Aorta (tissue), 5 donors: ENCODE data around the gene IRF6. TPM values are rescaled to one million over a fixed set of nuclear protein-coding genes. Genes with fewer than 3 reads are reported as not detected.

Source experiments
- ATAC-seq: fragments of 200-7000 bp; cut with Tn5 transposase; one replicate; pipeline ENCODE4 v1.9.1; 2022; ENCODE audit warnings: moderate library complexity; ENCODE audit not compliant: low FRiP score
- DNase-seq, 2 donors: peaks; one replicate each; pipeline ENCODE4 v3.0.0-alpha.2; 2020
- H3K27ac ChIP-seq, 2 donors: one replicate each; pipeline ENCODE4 v1.5.1; 2013; ENCODE audit warnings: low read length in 2 of 2, mild to moderate bottlenecking in 2 of 2, moderate library complexity in 2 of 2, control low read depth in 1 of 2, inconsistent platforms in 1 of 2, low read depth in 1 of 2
- H3K27me3 ChIP-seq, 2 donors: one replicate each; pipeline ENCODE4 v1.6.1; 2013; ENCODE audit warnings: control low read depth in 1 of 2, low read length in 1 of 2, mild to moderate bottlenecking in 1 of 2, moderate library complexity in 1 of 2; ENCODE audit not compliant: insufficient read depth in 2 of 2, control insufficient read depth in 1 of 2
- H3K36me3 ChIP-seq, 2 donors: one replicate each; pipeline ENCODE4 v1.6.1; 2013; ENCODE audit warnings: control low read depth in 1 of 2, low read length in 1 of 2, mild to moderate bottlenecking in 1 of 2; ENCODE audit not compliant: insufficient read depth in 2 of 2, control insufficient read depth in 1 of 2
- H3K4me1 ChIP-seq, 2 donors: one replicate each; pipeline ENCODE4 v1.6.1; 2013; ENCODE audit warnings: low read length in 2 of 2, control low read depth in 1 of 2, mild to moderate bottlenecking in 1 of 2, moderate library complexity in 1 of 2; ENCODE audit not compliant: insufficient read depth in 2 of 2, control insufficient read depth in 1 of 2
- H3K4me3 ChIP-seq, 2 donors: one replicate each; pipeline ENCODE4 v1.5.1; 2013; ENCODE audit warnings: low read length in 2 of 2, control low read depth in 1 of 2, mild to moderate bottlenecking in 1 of 2
- H3K9me3 ChIP-seq: one replicate; pipeline ENCODE4 v1.6.1; 2013; ENCODE audit warnings: mild to moderate bottlenecking, low read length; ENCODE audit not compliant: control insufficient read depth
- WGBS, 2 donors: extraction: QIAGEN DNeasy Blood & Tissue Kit; methylation state at CpG; one replicate each; pipeline ENCODE4 v1.1.7; 2013; 5-methylcytosine and 5-hydroxymethylcytosine counted together
- intact Hi-C, 2 donors: fragments of 100-400 bp; cut with DNase I; formaldehyde crosslinking; loops; one replicate each; pipeline versions ENCODE4 v1.14.2 to v1.15.0; 2022
- polyA plus RNA-seq, 2 donors: library from polyadenylated mRNA; stranded (reverse); fragments of 200-250 nt; gene quantifications; one replicate each; pipeline ENCODE4 v1.2.3, GENCODE V29; 2013
- total RNA-seq, 2 donors: library from RNA; stranded (reverse); fragmentation: NEBNext Ultra II Directional; extraction: Animal tissue kit (Norgen Biotek cat#: 25700); gene quantifications; one replicate each; pipeline ENCODE4 v1.2.1, GENCODE V29; 2021
- donor health status: healthy with polysubstance abuse.
- donor health status: Bipolar disorder and iron deficiency.
- donor health status: DM: no; HTN: no; CAD: no.
- donor health status: DM: no; HTN: no; CAD: no.
- donor health status: DM: yes; HTN: yes; CAD: no.

The IRF6 gene
- total and polyA plus RNA-seq, 4 donors: 1.9 to 9.8 (median 3.2) TPM

GRCh38 chr1:209741889-209742288 lies 64.1 kb downstream of the IRF6 start:
- ATAC-seq (no peak), DNase-seq (no peak)
- no peaks in the 10 kb centered on the region for H3K27me3 ChIP-seq
- no peaks in the 10 kb centered on the region for H3K36me3 ChIP-seq
- H3K27ac ChIP-seq: no peak overlapping the region
- H3K4me1 ChIP-seq: no peaks in the 10 kb centered on the region
- intact Hi-C loops: no loop called here
- H3K9me3 ChIP-seq: no peaks in the 10 kb centered on the region
- 83 to 85% methylated on average over 2 of the region's 2 CpGs for WGBS, 2 donors
- H3K4me3 ChIP-seq: no peak overlapping the region

- Histone ChIP-seq H3K27me3 (no peaks in the 10 kb centered on the region), H3K4me1 (no peaks in the 10 kb centered on the region), H3K4me3 (no peak overlapping the region), H3K27ac (no peak overlapping the region), H3K36me3 (no peaks in the 10 kb centered on the region), H3K9me3 (no peaks in the 10 kb centered on the region)
- intact Hi-C loops: no loop called here
- 90 to 93% methylated on average over 3 of the region's 3 CpGs for WGBS, 2 donors
- ATAC-seq (no peak), DNase-seq (no peak)
These were observed 64.7 kb downstream of the IRF6 start for GRCh38 chr1:209741193-209741592.

GRCh38 chr1:209738270-209738669 lies 67.7 kb downstream of the IRF6 start:
- no peaks in the 10 kb centered on the region for H3K9me3 ChIP-seq
- ATAC-seq (no peak), DNase-seq (no peak)
- no peaks in the 10 kb centered on the region for H3K27me3 ChIP-seq
- no peaks in the 10 kb centered on the region for H3K36me3 ChIP-seq
- no peak overlapping the region for H3K4me3 ChIP-seq
- no peak overlapping the region for H3K27ac ChIP-seq
- no peaks in the 10 kb centered on the region for H3K4me1 ChIP-seq
- 90 to 93% methylated on average over 1 of the region's 1 CpG for WGBS, 2 donors
- intact Hi-C loops: no loop called here

GRCh38 chr1:209737118-209737505 lies 68.8 kb downstream of the IRF6 start:
- no peaks in the 10 kb centered on the region for H3K36me3 ChIP-seq
- intact Hi-C loops: no loop called here
- no peaks in the 10 kb centered on the region for H3K27me3 ChIP-seq
- no peak for ATAC-seq
- no peak overlapping the region for H3K27ac ChIP-seq
- no peaks in the 10 kb centered on the region for H3K9me3 ChIP-seq
- no peak overlapping the region for H3K4me3 ChIP-seq
- H3K4me1 ChIP-seq: no peaks in the 10 kb centered on the region
- DNase-seq: no peak
- 71 to 78% methylated on average over 5 of the region's 5 CpGs for WGBS, 2 donors

- Histone ChIP-seq H3K36me3 (no peaks in the 10 kb centered on the region), H3K4me3 (no peak overlapping the region), H3K27ac (no peak overlapping the region), H3K9me3 (no peaks in the 10 kb centered on the region), H3K4me1 (no peaks in the 10 kb centered on the region), H3K27me3 (no peaks in the 10 kb centered on the region)
- ATAC-seq: no peak
- DNase-seq: no peak
- WGBS, 2 donors: 62 to 63% methylated on average over 3 of the region's 3 CpGs
- intact Hi-C loops: no loop called here
These were observed 69.3 kb downstream of the IRF6 start for GRCh38 chr1:209736490-209737117.

Other genes starting within 250 kb of the IRF6 start
- under 1 TPM in 1 of 2 donors, not detected in 1; 0.72 TPM for gene CAMK1G, start 222.4 kb downstream of the IRF6 start, total RNA-seq
- under 1 TPM in 1 of 2 donors, not detected in 1; 0.63 TPM for gene CAMK1G, start 222.4 kb downstream of the IRF6 start, polyA plus RNA-seq
- gene LAMB3, start 153.7 kb downstream of the IRF6 start, total RNA-seq: 1 to 10 TPM in 1 of 2 donors, under 1 TPM in 1; 0.84 to 3.9 TPM
- 1 to 10 TPM; 5.2 to 5.4 TPM for gene LAMB3, start 153.7 kb downstream of the IRF6 start, polyA plus RNA-seq
- 10 to 100 TPM; 21.3 to 24.9 TPM for gene G0S2, start 130.7 kb downstream of the IRF6 start, total RNA-seq
- 10 to 100 TPM; 16.3 to 20.3 TPM for gene G0S2, start 130.7 kb downstream of the IRF6 start, polyA plus RNA-seq
- gene HSD11B1, start 101.3 kb downstream of the IRF6 start, total RNA-seq: 10 to 100 TPM; 13.9 to 21.5 TPM
- gene HSD11B1, start 101.3 kb downstream of the IRF6 start, polyA plus RNA-seq: 10 to 100 TPM in 1 of 2 donors, 1 to 10 TPM in 1; 3.0 to 10.2 TPM
- gene TRAF3IP3, start 50.1 kb downstream of the IRF6 start, total RNA-seq: 1 to 10 TPM; 4.3 to 9.0 TPM
- 1 to 10 TPM in 1 of 2 donors, under 1 TPM in 1; 0.88 to 1.1 TPM for gene TRAF3IP3, start 50.1 kb downstream of the IRF6 start, polyA plus RNA-seq
- gene C1orf74, start 21.6 kb downstream of the IRF6 start, total RNA-seq: 1 to 10 TPM; 1.1 to 1.6 TPM
- under 1 TPM; 0.69 to 0.75 TPM for gene C1orf74, start 21.6 kb downstream of the IRF6 start, polyA plus RNA-seq
- gene UTP25, start 21.8 kb upstream of the IRF6 start, total RNA-seq: 1 to 10 TPM; 7.2 to 8.1 TPM
- gene UTP25, start 21.8 kb upstream of the IRF6 start, polyA plus RNA-seq: 1 to 10 TPM in 1 of 2 donors, under 1 TPM in 1; 0.50 to 3.0 TPM
- gene SYT14, start 132.1 kb upstream of the IRF6 start, total RNA-seq: not detected
- under 1 TPM in 1 of 2 donors, not detected in 1; 0.13 TPM for gene SYT14, start 132.1 kb upstream of the IRF6 start, polyA plus RNA-seq